Neural cell (in vitro differentiated cells): Measurements from ENCODE around the gene SPACA4. TPM values are rescaled to one million over a fixed set of nuclear protein-coding genes. Genes with fewer than 3 reads are reported as not detected.

Experiments used
- H2AFZ ChIP-seq: fragments of 200-600, 300-800 bp; sonication (generic), shearing (Covaris generic); 2 replicates; pipeline ENCODE4 v1.6.0; 2014; ENCODE audit warnings: low read depth, mild to moderate bottlenecking, antibody characterized with exemption, low read length, moderate library complexity
- H3F3A ChIP-seq: fragments of 200-600 bp; shearing (Covaris generic); 2 replicates; pipeline ENCODE4 v1.6.1; 2016; ENCODE audit warnings: mild to moderate bottlenecking, moderate library complexity, mixed read lengths, antibody characterized with exemption, low read length; ENCODE audit not compliant: insufficient read depth, poor library complexity, severe bottlenecking
- H3K27ac ChIP-seq: fragments of 200-600, 300-800 bp; sonication (generic), shearing (Covaris generic); 2 replicates; pipeline ENCODE4 v1.5.1; 2014; ENCODE audit warnings: mild to moderate bottlenecking, low read length, moderate library complexity
- H3K27me3 ChIP-seq: fragments of 300-800, 200-600 bp; sonication (generic), shearing (Covaris generic); 2 replicates; pipeline ENCODE4 v1.6.0; 2014; ENCODE audit warnings: mild to moderate bottlenecking, low read depth, low read length, moderate library complexity; ENCODE audit not compliant: insufficient read depth
- H3K36me3 ChIP-seq: fragments of 300-800, 200-600 bp; sonication (generic), shearing (Covaris generic); 2 replicates; pipeline ENCODE4 v1.5.1; 2014; ENCODE audit warnings: mild to moderate bottlenecking, antibody characterized with exemption, low read length, moderate library complexity; ENCODE audit not compliant: insufficient read depth
- H3K4me2 ChIP-seq: fragments of 300-800, 200-600 bp; sonication (generic), shearing (Covaris generic); 2 replicates; pipeline ENCODE4 v1.6.0; 2014; ENCODE audit warnings: mild to moderate bottlenecking, low read length
- H3K4me3 ChIP-seq: fragments of 300-800, 200-600 bp; sonication (generic), shearing (Covaris generic); 2 replicates; pipeline ENCODE4 v1.5.1; 2014; ENCODE audit warnings: mild to moderate bottlenecking, low read length, moderate library complexity
- H3K79me2 ChIP-seq: fragments of 200-600 bp; shearing (Covaris generic); replicated peaks from 2 replicates; pipeline ENCODE4 v1.6.0; 2014; ENCODE audit warnings: mild to moderate bottlenecking, low read length, moderate library complexity; ENCODE audit not compliant: insufficient read depth
- H3K9ac ChIP-seq: fragments of 300-800, 200-600 bp; sonication (generic), shearing (Covaris generic); 2 replicates; pipeline ENCODE4 v1.6.1; 2016; ENCODE audit warnings: mild to moderate bottlenecking, low read length, mixed read lengths
- H3K9me2 ChIP-seq: fragments of 200-600 bp; shearing (Covaris generic); 2 replicates; pipeline ENCODE4 v1.6.1; 2016; ENCODE audit warnings: mild to moderate bottlenecking, low read length, mixed read lengths; ENCODE audit not compliant: insufficient read depth
- H3K9me3 ChIP-seq: fragments of 200-600, 300-800 bp; sonication (generic), shearing (Covaris generic); 2 replicates; pipeline ENCODE4 v1.6.1; 2016; ENCODE audit warnings: mild to moderate bottlenecking, mixed run types, low read length, moderate library complexity, mixed read lengths
- H4K20me1 ChIP-seq: fragments of 200-600 bp; shearing (Covaris generic); 2 replicates; pipeline ENCODE4 v1.6.1; 2016; ENCODE audit warnings: mild to moderate bottlenecking, mixed run types; ENCODE audit not compliant: insufficient read depth
- CTCF ChIP-seq: fragments of 450-650 bp; IDR thresholded peaks from 2 replicates; pipeline ENCODE4 v1.5.1; 2014; ENCODE audit warnings: antibody characterized with exemption, mild to moderate bottlenecking, moderate library complexity; ENCODE audit not compliant: poor library complexity, severe bottlenecking
- EP300 ChIP-seq: fragments of 450-650 bp; conservative IDR thresholded peaks from 2 replicates; pipeline ENCODE4 v1.6.1; 2014; ENCODE audit warnings: antibody characterized with exemption, mild to moderate bottlenecking, moderate library complexity; ENCODE audit not compliant: poor library complexity, severe bottlenecking
- EZH2 ChIP-seq: fragments of 200-600, 300-800 bp; shearing (Covaris generic), sonication (generic); IDR thresholded peaks from 2 replicates; pipeline ENCODE4 v1.6.1; 2014; ENCODE audit warnings: antibody characterized with exemption, low read length, borderline replicate concordance, mild to moderate bottlenecking; ENCODE audit not compliant: insufficient read depth, poor library complexity, severe bottlenecking
- MXI1 ChIP-seq: fragments of 450-650 bp; conservative IDR thresholded peaks from 2 replicates; pipeline ENCODE4 v1.6.1; 2014; ENCODE audit warnings: antibody characterized with exemption, mild to moderate bottlenecking; ENCODE audit not compliant: poor library complexity, severe bottlenecking
- POLR2AphosphoS5 ChIP-seq: IDR thresholded peaks from 2 replicates; pipeline ENCODE4 v1.6.1; 2012
- RAD21 ChIP-seq: fragments of 450-650 bp; conservative IDR thresholded peaks from 2 replicates; pipeline ENCODE4 v1.6.1; 2014; ENCODE audit warnings: antibody characterized with exemption, mild to moderate bottlenecking, moderate library complexity
- SMC3 ChIP-seq: fragments of 450-650 bp; conservative IDR thresholded peaks from 2 replicates; pipeline ENCODE4 v1.6.1; 2014; ENCODE audit warnings: antibody characterized with exemption, mild to moderate bottlenecking, moderate library complexity; ENCODE audit not compliant: poor library complexity
- TAF1 ChIP-seq: IDR thresholded peaks from 2 replicates; pipeline ENCODE4 v1.6.1; 2012; ENCODE audit warnings: low read depth
- polyA plus RNA-seq: library from polyadenylated mRNA; depleted of rRNA; stranded (reverse); fragments of >200 nt; gene quantifications from 2 replicates; pipeline ENCODE4 v1.2.3, GENCODE V29; 2014
- TF ChIP-seq, protein P1 (sequence below): IDR thresholded peaks from 2 replicates; pipeline ENCODE4 v1.6.1; 2012; ENCODE audit warnings: borderline replicate concordance

Gene SPACA4
- polyA plus RNA-seq, 1 donor from 2014 or later = not detected

- peak overlapping the region; percentile 91 for H3K9ac ChIP-seq
- H3F3A ChIP-seq = no peaks in the 10 kb centered on the region
- no peaks in the 10 kb centered on the region for H3K27me3 ChIP-seq
- peak overlapping the region; percentile 37 for H2AFZ ChIP-seq
- H3K27ac ChIP-seq = peak overlapping the region; percentile 94
- peak; percentile 17 for TF ChIP-seq MXI1
- TF ChIP-seq RAD21 = no peak
- TF ChIP-seq EP300 = peak; percentile 19
- H3K79me2 ChIP-seq = no peaks in the 10 kb centered on the region
- no peaks in the 10 kb centered on the region for H3K36me3 ChIP-seq
- no peaks in the 10 kb centered on the region for H3K9me3 ChIP-seq
- H3K4me2 ChIP-seq = peak overlapping the region; percentile 62
- H4K20me1 ChIP-seq = no peaks in the 10 kb centered on the region
- H3K9me2 ChIP-seq = no peaks in the 10 kb centered on the region
- peak overlapping the region; percentile 74 for H3K4me3 ChIP-seq
These were observed 38.5 kb downstream of the SPACA4 start for GRCh38 chr19:48644839-48645619.

DNA sequence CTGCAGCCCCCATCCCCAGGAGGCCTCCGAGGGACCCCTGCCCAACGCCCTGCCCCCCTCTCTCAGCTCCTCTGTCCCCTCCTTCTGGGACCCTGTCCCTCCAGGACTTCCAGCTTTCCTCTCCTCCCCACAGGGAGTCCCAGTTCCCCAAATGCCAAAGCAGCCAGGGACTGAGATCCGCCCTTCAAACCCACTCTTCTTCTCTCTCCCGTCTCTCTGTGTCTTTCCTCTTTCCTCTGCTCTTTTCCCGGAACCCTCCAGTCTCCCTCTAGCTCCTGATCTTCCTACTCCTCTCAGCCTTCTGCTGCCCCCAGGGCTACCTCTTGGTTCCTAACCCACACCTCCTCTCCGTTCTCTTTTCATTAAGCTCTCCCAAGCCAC, 39.1 kb downstream of the SPACA4 start:
- H3K4me2 ChIP-seq = peak overlapping the region; percentile 62

More for the DNA sequence above, 39.1 kb downstream of the SPACA4 start:
- H3K79me2 ChIP-seq = no peaks in the 10 kb centered on the region
- H3K4me3 ChIP-seq = peak overlapping the region; percentile 74
- no peaks in the 10 kb centered on the region for H3K9me2 ChIP-seq
- peak overlapping the region; percentile 37 for H2AFZ ChIP-seq
- no peaks in the 10 kb centered on the region for H3K27me3 ChIP-seq
- H3F3A ChIP-seq = no peaks in the 10 kb centered on the region
- H3K9ac ChIP-seq = peak overlapping the region; percentile 91
- no peaks in the 10 kb centered on the region for H4K20me1 ChIP-seq
- no peaks in the 10 kb centered on the region for H3K36me3 ChIP-seq
- TF ChIP-seq, protein P1, sequence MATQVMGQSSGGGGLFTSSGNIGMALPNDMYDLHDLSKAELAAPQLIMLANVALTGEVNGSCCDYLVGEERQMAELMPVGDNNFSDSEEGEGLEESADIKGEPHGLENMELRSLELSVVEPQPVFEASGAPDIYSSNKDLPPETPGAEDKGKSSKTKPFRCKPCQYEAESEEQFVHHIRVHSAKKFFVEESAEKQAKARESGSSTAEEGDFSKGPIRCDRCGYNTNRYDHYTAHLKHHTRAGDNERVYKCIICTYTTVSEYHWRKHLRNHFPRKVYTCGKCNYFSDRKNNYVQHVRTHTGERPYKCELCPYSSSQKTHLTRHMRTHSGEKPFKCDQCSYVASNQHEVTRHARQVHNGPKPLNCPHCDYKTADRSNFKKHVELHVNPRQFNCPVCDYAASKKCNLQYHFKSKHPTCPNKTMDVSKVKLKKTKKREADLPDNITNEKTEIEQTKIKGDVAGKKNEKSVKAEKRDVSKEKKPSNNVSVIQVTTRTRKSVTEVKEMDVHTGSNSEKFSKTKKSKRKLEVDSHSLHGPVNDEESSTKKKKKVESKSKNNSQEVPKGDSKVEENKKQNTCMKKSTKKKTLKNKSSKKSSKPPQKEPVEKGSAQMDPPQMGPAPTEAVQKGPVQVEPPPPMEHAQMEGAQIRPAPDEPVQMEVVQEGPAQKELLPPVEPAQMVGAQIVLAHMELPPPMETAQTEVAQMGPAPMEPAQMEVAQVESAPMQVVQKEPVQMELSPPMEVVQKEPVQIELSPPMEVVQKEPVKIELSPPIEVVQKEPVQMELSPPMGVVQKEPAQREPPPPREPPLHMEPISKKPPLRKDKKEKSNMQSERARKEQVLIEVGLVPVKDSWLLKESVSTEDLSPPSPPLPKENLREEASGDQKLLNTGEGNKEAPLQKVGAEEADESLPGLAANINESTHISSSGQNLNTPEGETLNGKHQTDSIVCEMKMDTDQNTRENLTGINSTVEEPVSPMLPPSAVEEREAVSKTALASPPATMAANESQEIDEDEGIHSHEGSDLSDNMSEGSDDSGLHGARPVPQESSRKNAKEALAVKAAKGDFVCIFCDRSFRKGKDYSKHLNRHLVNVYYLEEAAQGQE = no peak
- TF ChIP-seq EP300 = no peak
- no peak for TF ChIP-seq EZH2
- TF ChIP-seq CTCF = no peak
- no peak for TF ChIP-seq RAD21
- TF ChIP-seq TAF1 = peak; percentile 75
- no peak for TF ChIP-seq POLR2AphosphoS5
- no peak for TF ChIP-seq SMC3
- H3K9me3 ChIP-seq = no peaks in the 10 kb centered on the region
- peak overlapping the region; percentile 94 for H3K27ac ChIP-seq
